GM13977 (cell line): ENCODE measurements around the gene ZBTB8A.

Experiments used
- DNase-seq: peaks from one replicate; pipeline ENCODE4 v3.0.0; 2012; ENCODE audit warnings: low spot score
- CTCF ChIP-seq: IDR thresholded peaks from 2 replicates; pipeline ENCODE4 v1.5.1; 2012; ENCODE audit warnings: mild to moderate bottlenecking, control low read depth; ENCODE audit not compliant: insufficient read depth; ENCODE audit errors: extremely low read depth, missing control alignments
- in situ Hi-C: fragments of 300-500 bp; cut with MboI; formaldehyde crosslinking; loops from one replicate; pipeline ENCODE4 v1.12.0; 2022; ENCODE audit warnings: low sequenced_read_pairs, low pct_unique_long_range_greater_than_20kb, mixed read lengths, inconsistent platforms; ENCODE audit not compliant: unreplicated experiment

ZBTB8A gene

GRCh38 chr1:32592943-32593342 lies 53.7 kb downstream of the ZBTB8A start:
- in situ Hi-C loops: no loop called here
- no peak for DNase-seq

GRCh38 chr1:32600034-32600433 lies 60.8 kb downstream of the ZBTB8A start:
- TF ChIP-seq CTCF: no peak

More at GRCh38 chr1:32592943-32593342, 53.7 kb downstream of the ZBTB8A start:
- TF ChIP-seq CTCF: no peak

GRCh38 chr1:32605711-32606424 lies 66.6 kb downstream of the ZBTB8A start:
- DNase-seq: no peak
- in situ Hi-C loops: no loop called here

More at GRCh38 chr1:32600034-32600433, 60.8 kb downstream of the ZBTB8A start:
- no peak for DNase-seq
- in situ Hi-C loops: no loop called here

GRCh38 chr1:32606565-32607371 lies 67.5 kb downstream of the ZBTB8A start:
- no peak for TF ChIP-seq CTCF
- no peak for DNase-seq
- in situ Hi-C loops: no loop called here

More at GRCh38 chr1:32605711-32606424, 66.6 kb downstream of the ZBTB8A start:
- no peak for TF ChIP-seq CTCF

GRCh38 chr1:32609180-32609579 lies 70.0 kb downstream of the ZBTB8A start:
- in situ Hi-C loops: no loop called here
- no peak for TF ChIP-seq CTCF
- DNase-seq: no peak

GRCh38 chr1:32611859-32612188 lies 72.6 kb downstream of the ZBTB8A start:
- no peak for DNase-seq
- in situ Hi-C loops: no loop called here
- no peak for TF ChIP-seq CTCF
